Measurements from ENCODE around the gene NKG7. TPM values are rescaled to one million over a fixed set of nuclear protein-coding genes. Genes with fewer than 3 reads are reported as not detected.

The NKG7 gene
- total RNA-seq, 1 experiment from 2014 or later = not detected

DNA sequence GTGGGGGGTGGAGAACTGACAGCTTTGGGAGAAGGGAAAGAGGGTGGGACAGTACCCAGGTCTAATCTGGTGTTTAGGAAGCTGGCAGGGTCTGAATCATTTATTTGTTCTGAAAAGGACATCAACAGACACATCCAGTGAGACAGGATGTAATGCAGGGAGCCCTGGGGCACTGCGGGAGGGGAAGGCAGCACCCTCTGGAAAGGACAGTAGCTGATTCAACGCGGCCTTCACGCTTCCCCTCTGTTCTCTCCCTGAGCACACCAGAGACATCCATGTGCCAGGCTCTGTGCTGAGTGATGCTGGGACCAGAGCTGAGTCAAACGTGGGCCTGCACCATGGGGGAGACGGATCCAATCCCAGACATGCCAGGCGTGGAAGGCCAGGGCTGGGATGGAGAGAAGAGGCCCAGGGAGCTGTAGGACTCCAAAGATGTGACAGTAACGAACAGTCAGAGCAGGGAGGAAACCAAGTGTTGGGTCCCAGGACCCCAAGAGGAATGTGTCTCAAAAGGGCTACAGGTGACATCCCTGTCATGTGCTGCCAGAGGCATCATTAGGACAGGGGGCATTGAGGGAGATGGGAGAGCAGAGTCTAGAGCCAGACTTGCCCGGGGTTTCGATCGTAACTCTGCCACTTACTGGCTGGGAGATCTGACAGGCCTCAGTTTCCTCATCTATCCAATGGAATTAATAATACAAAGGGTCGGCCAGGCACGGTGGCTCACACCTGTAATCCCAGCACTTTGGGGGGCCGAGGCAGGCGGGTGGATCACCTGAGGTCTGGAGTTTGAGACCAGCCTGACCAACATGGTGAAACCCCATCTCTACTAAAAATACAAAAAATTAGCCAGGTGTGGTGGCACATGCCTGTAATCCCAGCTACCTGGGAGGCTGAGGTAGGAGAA lies 8.0 kb downstream of the NKG7 start:
- DNase-seq (ENCODE audit: low read depth) = no peak

DNA sequence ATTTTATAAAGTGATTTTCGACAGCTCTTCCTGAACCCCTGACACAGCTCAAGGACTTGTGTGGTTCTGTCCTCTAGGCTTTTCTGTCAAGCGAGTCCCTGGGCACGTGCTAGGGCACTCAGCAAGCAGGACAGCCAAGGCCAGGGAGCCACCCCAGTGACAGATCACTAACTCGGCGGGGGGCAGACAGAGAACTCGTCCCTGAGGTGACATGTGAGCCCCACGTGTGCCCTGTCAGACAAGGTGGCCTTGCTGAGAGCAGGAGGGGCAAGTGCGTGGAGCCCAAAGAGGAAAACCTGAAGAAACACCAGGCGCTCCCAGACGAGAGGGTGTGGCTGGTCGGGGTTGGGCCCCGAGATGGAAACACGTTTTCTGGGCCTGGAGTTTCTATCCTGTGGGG lies 11.2 kb downstream of the NKG7 start:
- no peak for DNase-seq (ENCODE audit: low read depth)

DNA sequence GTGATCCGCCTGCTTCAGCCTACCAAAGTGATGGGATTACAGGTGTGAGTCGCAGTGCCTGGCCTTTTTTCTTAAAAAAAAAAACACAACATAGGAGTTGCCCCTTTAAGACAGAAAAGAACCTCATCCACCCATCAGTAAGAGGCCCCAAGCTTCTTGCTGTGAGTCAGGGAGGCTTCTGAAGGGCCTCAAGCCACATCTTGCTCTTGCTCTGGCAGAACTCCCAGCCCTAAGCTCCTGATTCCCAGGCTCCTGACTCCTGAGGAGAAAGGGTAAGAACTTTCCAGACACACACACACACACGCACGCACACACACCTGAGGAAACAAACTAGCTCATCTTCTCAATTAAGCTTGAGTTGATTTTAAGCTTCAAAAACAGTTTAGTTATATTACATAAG lies 13.2 kb downstream of the NKG7 start:
- DNase-seq (ENCODE audit: low read depth) = peak; percentile 78

DNA sequence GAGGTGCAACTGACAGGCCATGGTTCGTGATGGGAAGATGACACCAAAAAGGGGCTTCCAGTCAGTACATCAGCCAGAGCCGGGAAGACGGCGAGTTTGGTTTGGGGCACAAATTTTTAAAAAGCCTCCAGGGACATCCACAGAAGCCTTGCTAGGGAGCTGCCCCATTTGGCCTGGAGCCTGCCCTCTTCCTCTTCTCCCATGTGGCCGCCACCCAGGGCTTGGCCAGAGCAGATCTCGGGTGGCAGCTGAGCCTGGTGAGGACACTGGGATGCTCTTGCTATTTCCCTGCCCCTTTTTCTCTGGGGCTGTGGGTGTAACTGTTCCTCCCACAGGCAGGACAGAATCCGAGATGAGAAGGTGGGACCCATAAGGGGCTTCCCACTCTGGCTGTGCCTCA lies 14.5 kb downstream of the NKG7 start:
- DNase-seq (ENCODE audit: low read depth) = no peak

DNA sequence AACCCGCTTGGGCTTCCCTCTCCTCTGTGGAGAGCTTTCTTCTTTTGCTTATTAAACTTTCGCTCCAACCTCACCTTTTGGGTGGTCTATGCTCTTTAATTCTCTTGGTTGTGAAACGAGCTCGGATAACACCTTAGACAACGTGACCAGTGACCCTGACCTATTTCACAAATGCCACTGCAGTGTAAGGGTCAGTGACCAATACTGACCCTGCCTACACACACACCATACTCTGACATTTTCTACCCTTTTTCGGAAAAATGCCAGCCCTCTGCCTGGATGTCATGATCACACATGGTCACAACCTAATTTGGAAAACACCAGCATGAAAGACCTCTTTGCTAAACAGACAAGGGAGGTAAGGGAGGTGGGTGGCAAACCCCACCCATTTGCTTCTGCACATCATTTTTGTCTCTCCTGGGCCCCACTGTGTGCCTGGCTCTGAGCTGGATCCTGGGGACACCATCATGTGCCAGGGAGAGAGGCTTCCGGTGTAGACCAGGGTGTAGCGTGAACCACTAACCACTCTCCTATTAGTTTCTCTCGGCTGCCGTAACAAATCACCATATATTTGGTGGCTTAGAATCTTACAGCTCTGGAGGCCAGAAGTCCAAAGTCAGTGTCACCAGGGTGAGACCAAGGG lies 16.2 kb downstream of the NKG7 start:
- DNase-seq (ENCODE audit: low read depth) = no peak

DNA sequence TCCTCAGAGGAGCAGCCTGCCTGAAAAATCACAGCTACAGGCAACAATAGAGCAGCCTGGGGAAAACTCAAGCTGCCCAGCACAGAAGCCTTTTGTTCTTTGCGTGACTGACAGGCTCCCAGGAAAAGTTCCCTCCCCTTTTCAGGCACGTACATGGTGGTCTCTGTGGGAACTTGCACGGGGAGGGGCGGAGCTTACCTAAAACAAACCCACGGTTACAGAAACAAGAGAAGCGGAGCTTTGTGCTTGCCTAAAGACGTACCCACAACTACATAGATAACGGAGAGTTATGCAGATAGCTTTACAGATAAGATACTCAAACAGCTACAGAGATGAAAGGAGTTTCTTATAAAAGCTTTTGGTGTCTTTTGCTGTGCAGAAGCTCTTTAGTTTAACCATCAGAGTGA lies 17.7 kb downstream of the NKG7 start:
- DNase-seq (ENCODE audit: low read depth) = no peak

DNA sequence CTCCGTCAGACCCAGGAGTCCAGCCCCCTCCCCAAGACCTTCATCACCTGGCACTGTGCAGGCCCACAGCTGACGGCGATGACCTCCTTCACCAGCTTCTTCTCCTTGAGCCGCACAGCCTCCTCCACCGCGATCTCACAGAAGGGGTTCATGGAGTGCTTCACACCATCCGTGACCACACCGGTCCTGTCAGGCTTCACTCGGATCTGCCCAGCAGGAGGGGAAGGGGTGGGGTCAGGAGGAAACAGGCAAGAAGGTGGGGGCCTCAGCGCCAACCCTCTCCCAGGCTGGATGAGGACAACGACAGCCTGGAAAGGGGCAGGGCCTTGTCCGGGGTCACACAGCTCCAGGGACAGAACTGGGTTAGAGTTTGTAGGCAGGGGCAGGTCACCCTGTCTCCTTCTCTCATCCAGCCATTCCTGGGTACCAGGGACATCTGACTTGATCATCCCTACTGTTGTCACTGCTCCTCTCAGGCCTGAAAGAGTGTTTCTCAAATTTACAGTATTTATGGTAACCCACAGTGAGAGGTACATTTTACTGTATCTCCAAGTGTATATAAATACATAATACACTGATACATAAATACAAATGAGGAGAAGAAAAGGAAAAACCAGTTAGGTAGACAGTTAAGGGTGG lies 18.2 kb downstream of the NKG7 start:
- DNase-seq (ENCODE audit: low read depth) = no peak

DNA sequence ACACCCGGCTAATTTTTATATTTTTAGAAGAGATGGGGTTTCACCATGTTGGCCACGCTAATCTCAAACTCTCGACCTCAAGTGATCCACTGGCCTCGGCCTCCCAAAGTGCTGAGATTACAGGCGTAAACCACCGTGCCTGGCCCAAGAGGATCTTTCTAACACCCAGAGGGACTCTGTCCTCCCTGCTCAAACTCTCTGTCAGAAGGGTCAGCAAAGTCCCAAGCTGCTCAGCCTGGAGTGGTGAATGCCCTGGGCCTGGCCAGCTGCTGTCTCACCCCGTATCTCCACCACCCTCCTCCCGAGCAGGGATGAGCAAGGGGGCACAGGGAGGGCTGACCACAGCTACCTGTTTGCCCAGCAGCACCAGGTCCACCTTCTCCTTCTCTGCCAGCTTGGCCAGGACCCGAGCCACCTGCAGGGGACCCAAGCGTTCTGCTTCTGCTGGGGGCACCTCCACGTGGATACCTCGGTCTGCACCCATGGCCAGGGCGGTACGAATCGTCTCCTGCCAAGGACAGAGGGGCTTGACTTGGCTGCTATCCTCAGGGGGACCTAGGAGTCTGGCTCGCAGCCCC lies 19.6 kb downstream of the NKG7 start:
- DNase-seq (ENCODE audit: low read depth) = no peak

DNA sequence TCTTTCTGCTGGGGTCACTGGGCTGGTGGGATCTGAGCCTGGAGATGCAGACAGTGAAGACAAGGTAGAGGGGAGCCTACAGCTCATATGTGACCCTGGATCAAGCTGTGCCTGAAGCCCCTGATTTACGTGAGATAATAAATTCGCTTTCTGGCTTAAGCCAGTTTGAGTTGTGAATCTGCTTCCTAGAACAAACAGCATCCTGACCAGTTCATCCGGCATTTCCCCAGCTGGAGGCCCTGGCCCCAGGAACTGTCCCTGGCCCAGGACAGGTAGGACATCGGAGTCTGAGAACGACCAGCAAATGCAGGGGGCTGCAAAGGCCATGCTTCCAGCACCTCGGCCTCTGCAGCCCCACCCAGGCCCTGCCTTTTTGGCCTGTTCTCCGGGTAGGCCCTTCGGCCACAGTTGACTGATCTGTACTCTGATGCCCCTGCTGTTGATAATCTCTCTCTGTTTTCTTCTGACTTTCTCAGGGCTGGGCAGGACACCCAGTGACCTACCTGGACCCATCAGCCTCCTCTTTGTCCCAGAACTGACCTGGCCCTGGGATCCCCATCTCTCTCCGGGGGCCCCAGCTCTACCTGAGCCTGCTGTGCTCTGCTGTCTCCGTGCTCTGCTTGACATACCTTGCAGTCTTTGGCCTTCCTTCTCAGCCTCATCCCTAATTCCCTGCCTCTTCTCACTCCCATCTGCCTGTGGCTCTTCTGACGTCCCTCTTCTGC lies 21.0 kb downstream of the NKG7 start:
- no peak for DNase-seq (ENCODE audit: low read depth)

DNA sequence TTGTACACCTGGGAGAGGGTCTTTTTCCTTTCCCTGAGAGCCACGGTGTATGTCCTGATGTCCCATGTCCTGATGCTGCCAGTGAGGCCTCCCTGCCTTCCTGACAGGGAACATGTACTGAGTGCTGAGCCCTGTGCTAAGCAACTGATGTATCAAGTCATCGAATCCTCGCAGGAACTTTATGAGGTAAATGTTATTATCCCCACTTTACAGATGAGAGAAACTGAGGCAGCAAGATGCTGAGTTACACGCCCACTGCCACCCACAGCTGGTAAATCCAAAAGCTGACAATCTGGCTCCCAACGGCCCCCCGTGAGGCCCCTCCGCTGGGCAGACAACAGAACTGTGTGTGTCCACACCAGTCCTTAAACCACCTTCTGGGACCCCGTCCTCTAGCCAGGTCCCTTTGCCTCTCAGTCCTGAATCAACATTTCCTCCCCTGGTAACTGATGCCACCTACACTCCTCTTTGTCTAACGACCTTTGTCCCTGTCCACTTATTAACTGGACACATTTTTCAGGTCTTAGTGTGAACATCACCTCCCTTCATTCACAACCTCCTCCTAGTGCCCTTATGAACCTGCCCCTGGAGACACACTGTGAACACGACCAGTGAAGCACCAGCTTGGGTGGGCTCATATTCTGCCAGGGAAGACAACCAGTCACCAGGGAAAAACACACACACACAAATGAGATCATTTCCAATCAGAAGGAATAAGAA lies 25.1 kb downstream of the NKG7 start:
- no peak for DNase-seq (ENCODE audit: low read depth)

DNA sequence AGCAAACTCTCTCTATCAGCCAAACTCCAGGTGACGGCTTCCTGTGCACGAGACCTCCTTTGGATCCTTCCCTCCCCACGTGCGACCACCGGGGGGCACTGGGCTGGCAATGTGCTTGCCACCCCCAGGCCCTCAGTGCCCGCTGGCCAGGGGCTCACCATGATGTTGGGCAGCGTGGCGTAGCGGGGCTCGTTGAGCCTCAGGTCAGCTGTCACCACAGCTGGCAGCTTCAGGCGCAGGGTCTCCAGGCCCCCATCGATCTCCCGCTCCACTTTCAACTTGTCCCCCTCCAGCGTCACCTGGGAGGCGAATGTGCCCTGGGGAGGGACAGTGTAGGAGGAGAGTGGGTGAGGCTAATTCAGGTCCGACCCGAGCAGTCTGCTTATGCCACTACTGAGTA lies 25.7 kb downstream of the NKG7 start:
- no peak for DNase-seq (ENCODE audit: low read depth)

DNA sequence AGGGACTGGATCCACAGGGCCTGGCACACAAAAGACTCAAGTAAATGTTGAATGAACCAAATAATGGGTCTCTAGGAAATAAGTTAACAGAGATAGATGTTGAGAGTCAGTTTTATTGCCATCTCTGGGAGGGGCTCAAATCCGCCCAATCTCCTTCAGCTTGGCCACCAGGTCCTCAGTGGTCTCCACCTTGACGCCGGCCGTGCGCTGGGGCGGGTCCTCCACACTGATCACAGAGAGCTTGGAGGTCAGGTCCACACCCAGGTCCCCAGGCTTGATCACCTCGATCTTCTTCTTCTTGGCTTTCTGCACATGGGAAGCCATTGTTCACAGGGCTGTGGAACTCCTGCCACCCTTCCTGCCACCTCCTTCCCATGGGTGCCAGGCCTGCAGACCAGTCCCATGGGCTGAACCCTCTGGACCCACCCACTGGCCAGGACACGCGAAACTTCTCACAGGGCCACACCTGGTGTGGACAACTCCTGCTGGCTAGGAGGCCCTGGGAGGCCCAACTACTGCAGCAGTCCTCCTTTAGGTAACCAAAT lies 27.3 kb downstream of the NKG7 start:
- DNase-seq (ENCODE audit: low read depth) = no peak

DNA sequence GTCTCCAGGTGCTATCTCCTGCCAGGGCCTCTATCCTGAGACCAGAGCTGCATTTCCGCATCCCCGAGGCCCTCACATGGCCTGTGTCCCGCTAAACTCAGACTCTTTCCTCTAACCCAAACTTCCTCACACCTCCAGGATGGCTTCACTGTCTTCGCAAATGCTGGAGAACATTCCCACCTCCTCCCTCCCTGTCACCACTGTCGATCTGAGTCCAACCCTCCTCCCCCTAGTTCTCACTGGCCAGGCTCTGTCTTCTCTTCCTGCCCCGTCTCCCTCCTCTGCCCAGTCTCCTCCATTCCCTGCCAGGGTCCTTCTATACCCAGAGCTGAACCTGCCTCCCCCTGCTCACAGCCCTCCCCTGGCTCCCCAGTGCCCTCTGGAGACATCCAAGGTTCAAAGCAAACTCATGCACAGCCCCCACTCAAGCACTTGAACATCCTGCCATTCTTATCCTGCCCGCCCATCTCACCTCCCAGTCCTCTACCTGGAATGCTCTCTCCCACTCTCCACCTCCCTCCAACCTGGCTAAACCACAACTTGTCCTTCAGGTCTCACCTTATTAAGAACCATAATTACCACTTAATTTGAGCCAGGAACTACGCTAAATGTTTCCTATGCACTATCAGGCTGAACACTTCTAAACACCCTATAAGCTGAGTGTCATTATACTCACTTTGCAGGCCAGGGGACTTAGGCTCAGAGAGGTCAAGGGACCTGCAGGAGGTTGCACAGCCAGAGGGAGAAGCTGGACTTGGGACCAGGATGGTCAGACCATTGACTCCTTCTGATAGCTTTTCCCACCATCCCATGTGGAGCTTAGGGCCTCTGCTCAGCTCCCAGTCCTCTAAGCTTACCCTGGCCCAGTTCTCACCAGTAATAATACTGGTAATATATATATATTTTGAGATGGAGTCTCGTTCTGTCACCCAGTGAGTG lies 29.6 kb downstream of the NKG7 start:
- no peak for DNase-seq (ENCODE audit: low read depth)

DNA sequence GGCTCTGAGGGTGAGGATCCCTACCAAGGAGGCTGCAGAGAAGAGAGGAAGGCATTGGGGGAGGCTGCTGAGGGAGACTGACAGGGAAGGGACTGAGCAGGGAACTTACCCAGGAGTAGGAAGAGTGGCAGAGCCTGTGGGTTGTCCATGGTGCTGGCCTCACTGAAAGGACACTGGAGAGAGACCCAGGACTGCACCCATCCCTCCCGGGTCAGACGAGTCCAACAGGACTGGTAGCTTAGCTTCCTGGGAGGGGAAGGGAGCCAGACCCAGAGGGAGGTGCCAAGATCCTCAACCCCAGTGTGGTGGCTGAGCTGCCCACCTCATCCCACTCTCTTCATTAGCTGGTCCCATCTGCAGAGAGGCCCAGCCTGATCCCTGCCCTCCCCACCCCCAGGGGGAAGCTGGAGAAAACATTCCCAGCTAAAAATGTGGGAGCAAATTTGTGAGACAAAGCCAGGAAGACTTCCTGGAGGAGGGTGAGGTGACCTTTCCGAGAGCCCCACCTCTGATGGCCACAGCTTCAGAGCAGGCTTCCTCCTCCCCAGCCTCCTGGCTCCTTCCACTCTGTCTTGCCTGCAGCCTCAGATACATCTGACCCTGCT lies 30.4 kb downstream of the NKG7 start, which contains the start of gene VSIG10L:
Gene VSIG10L, minus strand, starts transcription at position 164 of the 605 bp plus-strand sequence. Its CDS starts 15 bp downstream, at position 149.
- DNase-seq (ENCODE audit: low read depth) = no peak

DNA sequence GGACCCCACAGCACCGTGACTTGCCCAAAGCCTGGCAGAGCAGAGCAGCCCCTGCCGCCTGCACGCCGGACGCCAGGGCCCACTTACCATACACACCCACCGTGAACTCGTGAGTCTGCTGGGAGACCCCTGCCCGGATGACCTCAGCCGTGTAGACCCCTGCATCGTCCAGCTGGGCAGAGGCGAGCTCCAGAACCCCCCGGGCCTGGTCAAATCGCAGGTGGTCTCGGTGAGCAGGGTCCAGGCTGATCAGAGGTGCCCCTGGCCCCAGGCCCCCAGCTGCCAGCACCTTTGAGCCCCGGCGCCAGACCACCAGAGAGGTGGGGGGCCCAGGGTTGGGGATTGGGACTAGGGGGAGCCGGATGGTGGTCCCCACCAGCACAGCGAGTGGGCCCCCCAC lies 31.4 kb downstream of the NKG7 start:
- DNase-seq (ENCODE audit: low read depth) = no peak

DNA sequence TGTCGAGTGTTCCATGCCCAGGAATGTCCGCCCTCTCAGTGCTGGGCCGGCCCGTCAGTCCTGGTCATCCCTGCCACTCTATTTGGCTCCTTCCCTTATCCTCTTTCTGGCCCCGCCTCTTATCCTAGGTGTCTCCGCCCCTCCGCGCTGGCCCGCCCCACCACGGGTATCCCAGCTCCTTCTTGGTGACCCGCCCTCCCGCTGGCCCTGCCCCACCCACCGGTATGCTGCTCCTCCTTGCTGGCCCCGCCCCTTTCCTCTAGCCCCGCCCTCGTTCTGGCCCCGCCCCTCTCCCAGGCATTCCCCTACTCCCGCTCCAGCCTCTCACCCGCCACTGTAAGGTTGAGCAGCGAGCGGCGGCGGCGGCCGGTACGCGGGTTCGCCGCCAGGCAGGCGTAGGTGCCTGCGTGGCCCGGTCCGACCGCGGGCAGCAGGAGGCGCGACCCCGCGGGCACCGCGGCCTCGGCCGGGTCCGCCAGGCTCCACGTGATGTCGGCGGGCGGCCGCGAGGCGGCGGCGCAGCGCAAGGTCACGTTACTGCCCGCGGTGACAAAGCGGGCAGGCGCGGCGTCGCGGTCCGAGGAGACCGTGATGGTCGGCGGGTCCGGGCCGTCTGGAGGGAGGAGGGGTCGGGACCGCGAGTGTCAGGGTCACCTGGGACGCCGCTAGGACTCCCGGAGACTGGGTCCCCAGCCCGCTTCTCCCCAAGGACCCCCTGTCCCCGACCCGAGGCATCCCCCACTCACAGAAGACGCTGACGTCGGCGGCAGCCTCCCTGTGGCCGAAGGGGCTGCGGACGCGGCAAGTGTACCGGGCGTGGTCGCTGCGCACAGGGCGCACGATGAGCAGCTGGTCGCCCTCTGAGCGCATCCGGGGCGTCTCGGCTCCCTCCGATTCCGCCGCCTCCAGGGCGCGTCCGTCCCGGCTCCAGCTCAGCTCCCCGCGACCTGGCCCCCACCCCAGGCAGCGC lies 32.5 kb downstream of the NKG7 start:
- DNase-seq (ENCODE audit: low read depth) = peak; percentile 86

DNA sequence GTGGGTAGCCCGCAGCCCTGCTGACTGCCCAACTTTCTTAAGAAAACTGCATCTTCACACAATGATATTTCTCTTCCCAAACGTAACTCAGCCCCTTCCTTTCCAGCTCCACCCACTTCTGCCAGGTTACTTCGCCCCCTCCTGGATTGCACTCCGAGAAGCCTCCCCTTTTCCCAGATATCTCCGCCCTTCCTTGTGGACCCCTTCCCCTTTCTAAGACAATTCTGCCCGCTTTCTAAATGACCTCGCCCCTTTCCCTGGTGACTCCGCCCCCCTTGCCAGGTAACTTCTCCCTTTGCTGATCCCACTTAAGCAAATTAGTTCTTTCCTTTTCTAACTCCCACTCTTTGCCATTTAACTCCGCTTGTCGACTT lies 33.2 kb downstream of the NKG7 start:
- DNase-seq (ENCODE audit: low read depth) = no peak

All from HT1080 (cell line).